ENCODE measurements around the gene OTOP2.

Gene OTOP2

DNA sequence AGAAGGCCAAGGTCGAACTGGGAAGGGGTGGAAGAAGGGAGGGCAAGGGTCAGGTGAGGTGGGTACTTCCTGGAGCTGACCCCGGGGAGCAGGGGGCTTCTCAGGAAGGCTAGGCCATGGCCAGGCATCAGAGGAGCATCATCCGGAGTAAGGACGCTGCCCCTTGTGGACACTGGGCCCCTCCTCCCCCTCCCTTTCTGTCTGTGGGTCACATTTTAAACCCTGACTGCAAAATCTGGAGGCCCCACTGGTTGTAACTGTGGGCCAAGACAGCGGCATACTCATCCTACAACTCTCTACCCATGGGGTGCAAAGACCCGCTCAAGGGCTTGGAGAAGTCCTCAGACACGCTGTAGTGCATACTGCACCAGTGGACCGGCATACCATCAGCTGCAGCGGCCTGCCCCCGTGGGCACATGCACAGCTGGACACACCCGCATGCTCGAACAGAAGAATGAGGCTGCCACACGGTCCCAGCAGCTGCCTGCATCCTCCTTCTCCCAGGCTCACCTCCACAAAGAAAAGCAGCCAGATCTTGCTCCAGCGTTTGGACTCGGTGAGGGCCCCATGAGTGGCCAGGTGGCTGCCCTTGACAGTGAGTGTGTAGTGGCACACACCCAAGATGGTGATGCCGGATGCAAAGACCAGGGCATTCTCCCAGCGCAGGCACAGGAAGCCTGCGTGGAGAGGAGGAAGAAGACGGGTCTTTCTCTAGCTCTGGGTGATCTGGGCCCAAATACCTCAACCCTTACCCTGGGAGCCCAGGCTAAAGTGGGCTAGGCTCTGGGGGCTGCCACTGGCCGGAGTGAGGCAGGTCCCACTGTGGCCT is 31.8 kb upstream of the OTOP2 start:
- no peaks in the 10 kb centered on the region for H3K4me1 ChIP-seq (ENCODE audit: control insufficient read depth, insufficient read depth, low read length)
- CTCF ChIA-PET, result interaction anchor here (0.5 to 0.9 kb wide), 6 partner anchors 26 to 554 kb away, joined by 3 to 5 read pairs (median 4); no protein-coding TSS in a partner anchor
- TF ChIP-seq, protein P1, sequence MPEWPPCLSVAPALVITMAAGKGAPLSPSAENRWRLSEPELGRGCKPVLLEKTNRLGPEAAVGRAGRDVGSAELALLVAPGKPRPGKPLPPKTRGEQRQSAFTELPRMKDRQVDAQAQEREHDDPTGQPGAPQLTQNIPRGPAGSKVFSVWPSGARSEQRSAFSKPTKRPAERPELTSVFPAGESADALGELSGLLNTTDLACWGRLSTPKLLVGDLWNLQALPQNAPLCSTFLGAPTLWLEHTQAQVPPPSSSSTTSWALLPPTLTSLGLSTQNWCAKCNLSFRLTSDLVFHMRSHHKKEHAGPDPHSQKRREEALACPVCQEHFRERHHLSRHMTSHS (tag by site-specific recombination; IDR thresholded peaks at IDR 0.05), result no peak
- no peak for TF ChIP-seq ZNF18 (tag by site-specific recombination; IDR thresholded peaks at IDR 0.05)
- no peak for TF ChIP-seq ZFP69B (tag by site-specific recombination; IDR thresholded peaks at IDR 0.05)
- no peak for TF ChIP-seq ZNF510 (tag by site-specific recombination; IDR thresholded peaks at IDR 0.05; ENCODE audit: insufficient replicate concordance)
- TF ChIP-seq ZNF302 (tag by site-specific recombination; IDR thresholded peaks at IDR 0.05; ENCODE audit: low read depth), result no peak
- TF ChIP-seq ZNF19 (tag by site-specific recombination; IDR thresholded peaks at IDR 0.05; ENCODE audit: low read depth), result no peak
- no peak for TF ChIP-seq ZNF664 (tag by site-specific recombination; IDR thresholded peaks at IDR 0.05)
- TF ChIP-seq, protein P2, sequence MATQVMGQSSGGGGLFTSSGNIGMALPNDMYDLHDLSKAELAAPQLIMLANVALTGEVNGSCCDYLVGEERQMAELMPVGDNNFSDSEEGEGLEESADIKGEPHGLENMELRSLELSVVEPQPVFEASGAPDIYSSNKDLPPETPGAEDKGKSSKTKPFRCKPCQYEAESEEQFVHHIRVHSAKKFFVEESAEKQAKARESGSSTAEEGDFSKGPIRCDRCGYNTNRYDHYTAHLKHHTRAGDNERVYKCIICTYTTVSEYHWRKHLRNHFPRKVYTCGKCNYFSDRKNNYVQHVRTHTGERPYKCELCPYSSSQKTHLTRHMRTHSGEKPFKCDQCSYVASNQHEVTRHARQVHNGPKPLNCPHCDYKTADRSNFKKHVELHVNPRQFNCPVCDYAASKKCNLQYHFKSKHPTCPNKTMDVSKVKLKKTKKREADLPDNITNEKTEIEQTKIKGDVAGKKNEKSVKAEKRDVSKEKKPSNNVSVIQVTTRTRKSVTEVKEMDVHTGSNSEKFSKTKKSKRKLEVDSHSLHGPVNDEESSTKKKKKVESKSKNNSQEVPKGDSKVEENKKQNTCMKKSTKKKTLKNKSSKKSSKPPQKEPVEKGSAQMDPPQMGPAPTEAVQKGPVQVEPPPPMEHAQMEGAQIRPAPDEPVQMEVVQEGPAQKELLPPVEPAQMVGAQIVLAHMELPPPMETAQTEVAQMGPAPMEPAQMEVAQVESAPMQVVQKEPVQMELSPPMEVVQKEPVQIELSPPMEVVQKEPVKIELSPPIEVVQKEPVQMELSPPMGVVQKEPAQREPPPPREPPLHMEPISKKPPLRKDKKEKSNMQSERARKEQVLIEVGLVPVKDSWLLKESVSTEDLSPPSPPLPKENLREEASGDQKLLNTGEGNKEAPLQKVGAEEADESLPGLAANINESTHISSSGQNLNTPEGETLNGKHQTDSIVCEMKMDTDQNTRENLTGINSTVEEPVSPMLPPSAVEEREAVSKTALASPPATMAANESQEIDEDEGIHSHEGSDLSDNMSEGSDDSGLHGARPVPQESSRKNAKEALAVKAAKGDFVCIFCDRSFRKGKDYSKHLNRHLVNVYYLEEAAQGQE (tag by site-specific recombination; IDR thresholded peaks at IDR 0.05), result no peak
- no peak for TF ChIP-seq HOXA7 (CRISPR knock-in tag; IDR thresholded peaks at IDR 0.05; ENCODE audit: borderline replicate concordance)
- no peak for TF ChIP-seq ZNF76 (tag by site-specific recombination; IDR thresholded peaks at IDR 0.05; ENCODE audit: borderline replicate concordance, low read depth)
- no peak for TF ChIP-seq ZNF626 (tag by site-specific recombination; IDR thresholded peaks at IDR 0.05)
- TF ChIP-seq PRDM4 (tag by site-specific recombination; IDR thresholded peaks at IDR 0.05), result no peak
- no peak for TF ChIP-seq ZNF423 (tag by site-specific recombination; IDR thresholded peaks at IDR 0.05)
- TF ChIP-seq, protein P3, sequence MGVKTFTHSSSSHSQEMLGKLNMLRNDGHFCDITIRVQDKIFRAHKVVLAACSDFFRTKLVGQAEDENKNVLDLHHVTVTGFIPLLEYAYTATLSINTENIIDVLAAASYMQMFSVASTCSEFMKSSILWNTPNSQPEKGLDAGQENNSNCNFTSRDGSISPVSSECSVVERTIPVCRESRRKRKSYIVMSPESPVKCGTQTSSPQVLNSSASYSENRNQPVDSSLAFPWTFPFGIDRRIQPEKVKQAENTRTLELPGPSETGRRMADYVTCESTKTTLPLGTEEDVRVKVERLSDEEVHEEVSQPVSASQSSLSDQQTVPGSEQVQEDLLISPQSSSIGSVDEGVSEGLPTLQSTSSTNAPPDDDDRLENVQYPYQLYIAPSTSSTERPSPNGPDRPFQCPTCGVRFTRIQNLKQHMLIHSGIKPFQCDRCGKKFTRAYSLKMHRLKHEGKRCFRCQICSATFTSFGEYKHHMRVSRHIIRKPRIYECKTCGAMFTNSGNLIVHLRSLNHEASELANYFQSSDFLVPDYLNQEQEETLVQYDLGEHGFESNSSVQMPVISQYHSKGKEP (tag by site-specific recombination; IDR thresholded peaks at IDR 0.05), result no peak
- no peak for TF ChIP-seq ZNF404 (tag by site-specific recombination; IDR thresholded peaks at IDR 0.05)
- no peak for TF ChIP-seq ZNF311 (tag by site-specific recombination; IDR thresholded peaks at IDR 0.05; ENCODE audit: borderline replicate concordance)
- TF ChIP-seq, protein P4, sequence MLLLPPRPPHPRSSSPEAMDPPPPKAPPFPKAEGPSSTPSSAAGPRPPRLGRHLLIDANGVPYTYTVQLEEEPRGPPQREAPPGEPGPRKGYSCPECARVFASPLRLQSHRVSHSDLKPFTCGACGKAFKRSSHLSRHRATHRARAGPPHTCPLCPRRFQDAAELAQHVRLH (tag by site-specific recombination; IDR thresholded peaks at IDR 0.05), result no peak
- H3K9me3 ChIP-seq (ENCODE audit: control insufficient read depth, insufficient read depth, low read depth, low read length), result no peaks in the 10 kb centered on the region
- H3K27ac ChIP-seq (ENCODE audit: extremely low read depth, low read depth, low read length), result no peak overlapping the region
- H3K36me3 ChIP-seq (ENCODE audit: control insufficient read depth in 2 of 2, insufficient read depth in 1 of 2, low read length in 2 of 2), result no peaks in the 10 kb centered on the region
- POLR2A ChIA-PET, result no interaction called here
- no peak overlapping the region for H3K4me3 ChIP-seq (ENCODE audit: low read depth, low read length)

All from HEK293 (cell line).